Calu3 (cell line): ENCODE data around the gene AEN. TPM values are rescaled to one million over a fixed set of nuclear protein-coding genes. Genes with fewer than 3 reads are reported as not detected.

Source experiments
- BruUV-seq: library from RNA; stranded (reverse); fragments of 400-500 nt; replicated peaks from 2 replicates; lab custom pipeline; 2021; lab: Mats Ljungman, UMichigan
- CTCF ChIA-PET: fragments of 300-600 bp; sonication (Branson Sonifier 250); formaldehyde crosslinking; loops from one replicate; lab custom pipeline; 2022; ENCODE audit warnings: antibody characterized with exemption; lab: Charles Lee
- DNase-seq: peaks from one replicate; pipeline ENCODE4 v3.0.0; 2022
- H3K27ac Mint-ChIP-seq: one replicate; pipeline ENCODE4 v1.8.0; 2022; ENCODE audit warnings: mixed read lengths; ENCODE audit not compliant: unreplicated experiment
- H3K27me3 Mint-ChIP-seq: one replicate; pipeline ENCODE4 v1.8.0; 2022; ENCODE audit warnings: mixed read lengths; ENCODE audit not compliant: unreplicated experiment
- H3K36me3 Mint-ChIP-seq: one replicate; pipeline ENCODE4 v1.8.0; 2022; ENCODE audit warnings: mild to moderate bottlenecking, moderate library complexity, mixed read lengths; ENCODE audit not compliant: insufficient read depth, unreplicated experiment
- H3K4me1 Mint-ChIP-seq: one replicate; pipeline ENCODE4 v1.8.0; 2022; ENCODE audit warnings: mild to moderate bottlenecking, low read depth, mixed read lengths; ENCODE audit not compliant: unreplicated experiment
- H3K4me3 Mint-ChIP-seq: one replicate; pipeline ENCODE4 v1.8.0; 2022; ENCODE audit warnings: mild to moderate bottlenecking, low read depth, moderate library complexity, mixed read lengths; ENCODE audit not compliant: unreplicated experiment
- H3K9me3 Mint-ChIP-seq: one replicate; pipeline ENCODE4 v1.8.0; 2022; ENCODE audit warnings: low read depth, mixed read lengths; ENCODE audit not compliant: unreplicated experiment
- CTCF ChIP-seq: fragments of 200-600 bp; IDR thresholded peaks from one replicate; pipeline ENCODE4 v1.8.0; 2022; ENCODE audit warnings: antibody characterized with exemption; ENCODE audit not compliant: unreplicated experiment
- intact Hi-C: fragments of 100-400 bp; cut with micrococcal nuclease; formaldehyde crosslinking; loops from one replicate; pipeline ENCODE4 v1.10.0; 2022; ENCODE audit not compliant: unreplicated experiment
- total RNA-seq: library from RNA; stranded (reverse); gene quantifications from 2 replicates; pipeline ENCODE4 v1.2.3, GENCODE V29; 2022

AEN gene
- total RNA-seq, 1 experiment from 2014 or later = 34.9 TPM

DNA sequence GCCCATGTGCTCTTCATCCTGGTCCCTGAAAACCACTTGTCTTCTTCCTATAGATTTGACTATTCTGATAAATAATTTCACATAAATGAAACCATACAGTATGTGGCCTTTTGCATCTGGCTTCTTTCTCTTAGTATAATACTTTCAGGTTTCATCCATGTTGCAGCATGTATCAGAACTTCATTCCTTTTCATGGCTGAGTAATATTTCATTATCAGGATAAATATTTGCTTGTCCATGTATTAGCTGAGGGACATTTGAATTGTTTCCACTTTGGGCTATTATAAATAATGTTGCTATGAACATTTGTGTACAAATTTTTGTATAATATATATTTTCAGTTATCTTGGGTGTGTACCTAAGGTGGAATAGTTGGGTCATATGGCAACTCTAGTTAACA lies 29.8 kb upstream of the AEN start:
- intact Hi-C loops = no loop called here

GRCh38 chr15:88603885-88604284 lies 17.3 kb upstream of the AEN start:
- no TSS peak for BruUV-seq
- peaks cover 80% of the 10 kb centered on the region for H3K27me3 Mint-ChIP-seq
- no peaks in the 10 kb centered on the region for H3K9me3 Mint-ChIP-seq
- peaks cover 4% of the 10 kb centered on the region for H3K36me3 Mint-ChIP-seq
- DNase-seq = no peak
- TF ChIP-seq CTCF = no peak
- CTCF ChIA-PET = no interaction called here
- intact Hi-C loops = no loop called here
- H3K27ac Mint-ChIP-seq = no peak overlapping the region
- no peak overlapping the region for H3K4me3 Mint-ChIP-seq
- no peaks in the 10 kb centered on the region for H3K4me1 Mint-ChIP-seq

More for the DNA sequence above, 29.8 kb upstream of the AEN start:
- Mint-ChIP-seq H3K4me1 (no peaks in the 10 kb centered on the region), H3K36me3 (no peaks in the 10 kb centered on the region), H3K4me3 (no peak overlapping the region), H3K9me3 (no peaks in the 10 kb centered on the region), H3K27ac (no peak overlapping the region), H3K27me3 (peaks cover 37% of the 10 kb centered on the region)
- no TSS peak for BruUV-seq
- no peak for TF ChIP-seq CTCF
- DNase-seq = no peak
- CTCF ChIA-PET = no interaction called here

- peaks cover 4% of the 10 kb centered on the region for H3K36me3 Mint-ChIP-seq
- H3K4me3 Mint-ChIP-seq = peak overlapping the region; percentile 33
- no peak for TF ChIP-seq CTCF
- no TSS peak for BruUV-seq
- no peak for DNase-seq
- peaks cover 86% of the 10 kb centered on the region for H3K27me3 Mint-ChIP-seq
- H3K27ac Mint-ChIP-seq = no peak overlapping the region
- CTCF ChIA-PET = interaction anchor here (1.1 kb wide), 1 partner anchor 11 kb away, joined by 3 read pairs; no protein-coding TSS in a partner anchor
- H3K4me1 Mint-ChIP-seq = no peaks in the 10 kb centered on the region
- no peaks in the 10 kb centered on the region for H3K9me3 Mint-ChIP-seq
- intact Hi-C loops = no loop called here
Measured at GRCh38 chr15:88604381-88605188, 16.6 kb upstream of the AEN start.

DNA sequence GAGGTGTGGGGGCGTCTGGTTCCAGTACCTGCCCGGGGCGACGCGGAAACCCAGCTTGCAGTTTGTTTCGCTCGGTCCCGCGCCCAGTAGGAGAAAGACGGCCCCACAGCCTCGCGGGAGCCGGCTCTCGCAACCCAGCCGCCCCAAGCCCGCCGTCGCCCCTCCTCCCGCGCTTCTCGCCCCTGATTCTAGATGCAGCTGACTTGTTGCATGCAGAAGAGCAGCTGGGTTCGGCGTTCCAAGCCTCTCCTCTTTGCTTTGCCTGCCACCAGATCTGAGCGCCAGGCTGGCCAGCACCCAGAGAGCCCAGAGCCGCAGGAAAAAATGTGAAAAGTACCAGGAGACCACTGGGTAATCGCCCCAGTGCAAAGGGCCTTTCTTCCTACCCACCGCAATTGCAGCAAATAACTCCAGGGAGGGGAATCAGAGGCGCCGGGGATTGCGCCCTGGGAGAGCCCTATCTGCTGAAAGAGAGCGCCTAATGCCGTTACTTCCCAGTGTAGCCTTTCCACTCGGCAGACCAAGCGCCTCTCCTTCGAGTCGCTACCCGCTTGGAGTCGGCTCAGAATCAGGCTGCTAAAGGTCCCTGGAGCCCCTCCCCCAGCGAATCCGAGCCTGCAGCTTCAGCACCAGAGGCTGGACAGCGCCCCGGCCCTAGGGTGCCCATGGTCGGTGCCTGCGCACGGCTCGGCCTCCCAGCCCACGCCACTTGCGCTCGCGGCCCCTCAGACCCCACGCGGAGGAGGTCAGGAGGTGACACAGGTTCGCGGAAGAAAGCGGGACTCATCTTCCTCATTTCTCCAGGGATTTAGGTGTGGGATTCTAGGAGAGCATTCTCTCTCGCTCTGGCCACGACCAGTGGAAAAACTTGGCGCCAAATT lies 15.7 kb upstream of the AEN start:
- no peak for TF ChIP-seq CTCF
- Mint-ChIP-seq H3K27ac (no peak overlapping the region), H3K4me3 (peak overlapping the region; percentile 33), H3K9me3 (no peaks in the 10 kb centered on the region), H3K4me1 (no peaks in the 10 kb centered on the region), H3K27me3 (peaks cover 86% of the 10 kb centered on the region), H3K36me3 (peaks cover 4% of the 10 kb centered on the region)
- peak; percentile 58 for DNase-seq
- intact Hi-C loops = no loop called here
- no TSS peak for BruUV-seq
- CTCF ChIA-PET = interaction anchor here (1.1 kb wide), 1 partner anchor 10 kb away, joined by 3 read pairs; no protein-coding TSS in a partner anchor
